IMR-90 (cell line): ENCODE results near the gene CMTM7. TPM values are rescaled to one million over a fixed set of nuclear protein-coding genes. Genes with fewer than 3 reads are reported as not detected.

Experiments
- ATAC-seq: fragments of 200-7000 bp; cut with Tn5 transposase; 2 replicates; pipeline ENCODE4 v1.9.1; 2020; ENCODE audit warnings: low read depth, mild to moderate bottlenecking, moderate library complexity
- BruUV-seq: library from RNA; stranded (reverse); fragments of 400-500 nt; replicated peaks from 2 replicates; lab custom pipeline; 2021; lab: Mats Ljungman, UMichigan
- CTCF ChIA-PET: fragments of 300-600 bp; formaldehyde crosslinking; extraction: SDS; loops from one replicate; lab custom pipeline; 2021; ENCODE audit warnings: antibody characterized with exemption; lab: Yijun Ruan, JAX
- POLR2A ChIA-PET: fragments of 300-600 bp; sonication (Branson Sonifier 250); formaldehyde crosslinking; loops from one replicate; lab custom pipeline; 2022; ENCODE audit warnings: antibody characterized with exemption; ENCODE audit not compliant: unreplicated experiment; lab: Charles Lee
- DNase-seq: peaks from one replicate; pipeline ENCODE4 v3.0.0; 2013
- H2AFZ ChIP-seq: replicated peaks from 2 replicates; pipeline ENCODE3; 2013; ENCODE audit warnings: low read length, mild to moderate bottlenecking; ENCODE audit not compliant: poor library complexity
- H2AK5ac ChIP-seq: 2 replicates; pipeline ENCODE4 v1.6.1; 2013; ENCODE audit warnings: low read depth, low read length, inconsistent platforms
- H2AK9ac ChIP-seq: replicated peaks from 2 replicates; pipeline ENCODE3; 2013; ENCODE audit warnings: mild to moderate bottlenecking, low read depth, low read length, moderate library complexity; ENCODE audit not compliant: poor library complexity
- H2BK120ac ChIP-seq: 2 replicates; pipeline ENCODE4 v1.6.1; 2013; ENCODE audit warnings: low read depth, low read length, inconsistent platforms
- H2BK15ac ChIP-seq: 3 replicates; pipeline ENCODE4 v1.6.1; 2013; ENCODE audit warnings: low read depth, low read length, inconsistent platforms
- H2BK20ac ChIP-seq: 2 replicates; pipeline ENCODE4 v1.6.1; 2013; ENCODE audit warnings: low read depth, mild to moderate bottlenecking, inconsistent platforms, low read length, moderate library complexity
- H2BK5ac ChIP-seq: 2 replicates; pipeline ENCODE4 v1.6.1; 2013; ENCODE audit warnings: mild to moderate bottlenecking, low read depth, low read length, inconsistent platforms; ENCODE audit not compliant: poor library complexity, severe bottlenecking
- H3K14ac ChIP-seq: replicated peaks from 2 replicates; pipeline ENCODE4 v1.6.1; 2013; ENCODE audit warnings: low read depth, low read length, inconsistent platforms
- H3K18ac ChIP-seq: 2 replicates; pipeline ENCODE4 v1.6.1; 2013; ENCODE audit warnings: low read depth, low read length, control low read depth
- H3K23ac ChIP-seq: 2 replicates; pipeline ENCODE4 v1.6.1; 2013; ENCODE audit warnings: low read depth, low read length, inconsistent platforms
- H3K27ac ChIP-seq: 2 replicates; pipeline ENCODE4 v1.5.1; 2013; ENCODE audit warnings: mild to moderate bottlenecking, control low read depth, low read length; ENCODE audit not compliant: insufficient read depth
- H3K27me3 ChIP-seq: 2 replicates; pipeline ENCODE4 v1.6.1; 2013; ENCODE audit warnings: low read length; ENCODE audit not compliant: control insufficient read depth, insufficient read depth
- H3K36me3 ChIP-seq: 2 replicates; pipeline ENCODE4 v1.6.1; 2013; ENCODE audit warnings: low read length, mixed read lengths; ENCODE audit not compliant: control insufficient read depth, insufficient read depth
- H3K4ac ChIP-seq: 2 replicates; pipeline ENCODE4 v1.6.1; 2013; ENCODE audit warnings: low read depth, low read length, inconsistent platforms
- H3K4me1 ChIP-seq: 2 replicates; pipeline ENCODE4 v1.6.1; 2013; ENCODE audit warnings: low read length, mixed read lengths; ENCODE audit not compliant: control insufficient read depth, insufficient read depth
- H3K4me2 ChIP-seq: 2 replicates; pipeline ENCODE4 v1.6.1; 2013; ENCODE audit warnings: low read depth, mild to moderate bottlenecking, control low read depth, low read length, moderate library complexity
- H3K4me3 ChIP-seq: 2 replicates; pipeline ENCODE4 v1.5.1; 2013; ENCODE audit warnings: low read depth, mild to moderate bottlenecking, control low read depth, low read length, moderate library complexity; ENCODE audit not compliant: insufficient read depth
- H3K56ac ChIP-seq: 2 replicates; pipeline ENCODE4 v1.6.1; 2013; ENCODE audit warnings: low read length, inconsistent platforms; ENCODE audit not compliant: insufficient read depth; ENCODE audit errors: extremely low read depth
- H3K79me1 ChIP-seq, 2 experiments: 2 replicates each; pipeline ENCODE4 v1.6.1; 2013; ENCODE audit warnings: low read length in 2 of 2, inconsistent platforms in 1 of 2, low read depth in 1 of 2
- H3K9ac ChIP-seq: 2 replicates; pipeline ENCODE4 v1.6.1; 2013; ENCODE audit warnings: low read depth, low read length, control low read depth
- H3K9me1 ChIP-seq: 2 replicates; pipeline ENCODE4 v1.6.1; 2013; ENCODE audit warnings: low read length, inconsistent platforms; ENCODE audit not compliant: insufficient read depth
- H3K9me3 ChIP-seq: 2 replicates; pipeline ENCODE4 v1.6.1; 2013; ENCODE audit warnings: low read length; ENCODE audit not compliant: control insufficient read depth, insufficient read depth
- H4K20me1 ChIP-seq: 2 replicates; pipeline ENCODE4 v1.6.1; 2013; ENCODE audit warnings: low read length, inconsistent platforms; ENCODE audit not compliant: insufficient read depth
- H4K5ac ChIP-seq: 2 replicates; pipeline ENCODE4 v1.6.1; 2013; ENCODE audit warnings: mild to moderate bottlenecking, low read depth, low read length, control low read depth
- H4K8ac ChIP-seq, 2 experiments: 2 replicates each; pipeline ENCODE4 v1.6.1; 2013; ENCODE audit warnings: low read depth in 2 of 2, low read length in 2 of 2, control low read depth in 1 of 2, inconsistent platforms in 1 of 2
- H4K91ac ChIP-seq: 2 replicates; pipeline ENCODE4 v1.6.1; 2013; ENCODE audit warnings: low read depth, low read length, inconsistent platforms; ENCODE audit not compliant: insufficient read depth
- CEBPB ChIP-seq: IDR thresholded peaks from 2 replicates; pipeline ENCODE4 v1.6.1; 2012; ENCODE audit warnings: low read depth, low read length, improper control_type of control experiment
- CHD1 ChIP-seq: IDR thresholded peaks from 2 replicates; pipeline ENCODE4 v1.6.1; 2012; ENCODE audit warnings: low read depth, low read length, improper control_type of control experiment
- CTCF ChIP-seq: conservative IDR thresholded peaks from 2 replicates; pipeline ENCODE4 v1.5.1; 2012; ENCODE audit warnings: mild to moderate bottlenecking, low read depth, low read length, improper control_type of control experiment
- FOS ChIP-seq: fragments of 150-350 bp; IDR thresholded peaks from 2 replicates; pipeline ENCODE4 v1.6.1; 2016; ENCODE audit warnings: low read depth, low read length
- NFE2L2 ChIP-seq: fragments of 150-350 bp; IDR thresholded peaks from 2 replicates; pipeline ENCODE4 v1.6.1; 2016; ENCODE audit warnings: low read depth, mild to moderate bottlenecking, low read length
- RCOR1 ChIP-seq: IDR thresholded peaks from 2 replicates; pipeline ENCODE4 v1.6.1; 2012; ENCODE audit warnings: mild to moderate bottlenecking, low read length, improper control_type of control experiment; ENCODE audit not compliant: insufficient replicate concordance
- SMC3 ChIP-seq: fragments of 150-350 bp; IDR thresholded peaks from 2 replicates; pipeline ENCODE4 v1.6.1; 2016; ENCODE audit warnings: low read depth, mild to moderate bottlenecking, antibody characterized with exemption, low read length, moderate library complexity
- USF2 ChIP-seq: fragments of 150-350 bp; IDR thresholded peaks from 2 replicates; pipeline ENCODE4 v1.6.1; 2017; ENCODE audit warnings: mild to moderate bottlenecking, antibody characterized with exemption, low read length, low read depth
- WGBS, 2 experiments: methylation state at CpG; one replicate each; pipeline versions ENCODE4 v1.1.5 to v1.1.7; 2013; ENCODE audit warnings: missing lambda C conversion rate in 2 of 2; ENCODE audit not compliant: insufficient read length in 1 of 2; ENCODE audit errors: extremely low coverage in 2 of 2; 5-methylcytosine and 5-hydroxymethylcytosine counted together
- dilution Hi-C: fragments of 300-500 bp; cut with HindIII; formaldehyde crosslinking; loops from one replicate; pipeline ENCODE4 v1.14.3; 2018; ENCODE audit warnings: low sequenced_read_pairs; ENCODE audit not compliant: unreplicated experiment
- in situ Hi-C: fragments of 300-500 bp; cut with MboI; formaldehyde crosslinking; loops from 3 replicates; pipeline ENCODE4 v1.14.3; 2019; ENCODE audit warnings: low sequenced_read_pairs, inconsistent platforms, mixed read lengths
- intact Hi-C: fragments of 100-400 bp; cut with micrococcal nuclease; formaldehyde crosslinking; loops from 2 replicates; pipeline ENCODE4 v1.10.0; 2022
- polyA plus RNA-seq, 3 experiments: library from polyadenylated mRNA; depleted of rRNA; stranded (reverse); fragments of >200 nt; gene quantifications; 2 replicates each; pipeline ENCODE4 v1.2.3, GENCODE V29; 2012; ENCODE audit warnings: low replicate concordance in 1 of 3
- total RNA-seq: library from RNA; depleted of rRNA; stranded (reverse); fragments of >200 nt; gene quantifications from 2 replicates; pipeline ENCODE4 v1.2.3, GENCODE V29; 2012

The CMTM7 gene
- total and polyA plus RNA-seq, 2 of the 4 experiments (the other 2 are of a cell fraction), result 3.4 to 31.4 TPM

- no peak for TF ChIP-seq SMC3
Measured at GRCh38 chr3:32492684-32493436, 101.2 kb downstream of the CMTM7 start (continued).

GRCh38 chr3:32493437-32494414, 102.1 kb downstream of the CMTM7 start:
- CTCF ChIA-PET, result interaction anchor here (1.7 kb wide), 1 partner anchor 8 kb away, joined by 5 read pairs; no protein-coding TSS in a partner anchor
- no peak overlapping the region for H2BK20ac ChIP-seq
- peak overlapping the region; percentile 2; the same call in 1 of the 2 replicates for H3K4me2 ChIP-seq
- peaks cover 30% of the 10 kb centered on the region for H4K20me1 ChIP-seq
- no peak overlapping the region for H3K18ac ChIP-seq
- H3K14ac ChIP-seq, result peak overlapping the region; percentile 38; the same call in 1 of the 2 replicates
- BruUV-seq, result no TSS peak
- H2AK5ac ChIP-seq, result no peak overlapping the region
- H3K79me1 ChIP-seq, result peaks cover 33 to 52% of the 10 kb centered on the region in 2 experiments
- dilution Hi-C loops, result no loop called here
- intact Hi-C loops, result loop anchor here (1.0 kb wide), 1 partner anchor 8 kb away; no protein-coding TSS in a partner anchor
- H3K9ac ChIP-seq, result no peak overlapping the region
- no peak overlapping the region for H4K8ac ChIP-seq
- H2BK15ac ChIP-seq, result no peak overlapping the region
- H3K36me3 ChIP-seq, result 0 out of 2 replicates have a peak, but pooled peaks cover 3% of the 10 kb centered on the region
- peaks cover 9% of the 10 kb centered on the region for H3K4me1 ChIP-seq
- H3K27ac ChIP-seq, result no peak overlapping the region
- no peak overlapping the region for H3K56ac ChIP-seq
- H3K9me1 ChIP-seq, result peaks cover 15% of the 10 kb centered on the region
- POLR2A ChIA-PET, result no interaction called here
- no peak overlapping the region for H4K5ac ChIP-seq
- WGBS, 2 experiments, result no CpG with 5 or more reads among the region's 3 CpGs
- H2AK9ac ChIP-seq, result no peak overlapping the region
- H3K4me3 ChIP-seq, result no peak overlapping the region
- no peak overlapping the region for H2AFZ ChIP-seq
- no peak overlapping the region for H3K4ac ChIP-seq
- H4K91ac ChIP-seq, result no peak overlapping the region; the same call in 1 of the 2 replicates
- in situ Hi-C loops, result no loop called here
- no peaks in the 10 kb centered on the region for H3K27me3 ChIP-seq
- DNase-seq (peak; percentile 40), ATAC-seq (peak; percentile 83)
- TF ChIP-seq CHD1, result no peak
- TF ChIP-seq CEBPB, result 0 out of 2 replicates have a peak, but pooled peaks have one; percentile 12
- TF ChIP-seq RCOR1, result no peak
- TF ChIP-seq CTCF, result no peak
- no peak for TF ChIP-seq FOS
- no peak for TF ChIP-seq NFE2L2
- TF ChIP-seq USF2, result no peak
- no peak for TF ChIP-seq SMC3
- H3K9me3 ChIP-seq, result no peaks in the 10 kb centered on the region
- H2BK5ac ChIP-seq, result no peak overlapping the region
- no peak overlapping the region; the same call in 1 of the 2 replicates for H3K23ac ChIP-seq
- no peak overlapping the region for H2BK120ac ChIP-seq
